SIG-M5 treated with dmso at 0.1 percent for 504 hours (cell line): ENCODE results near the gene DNMT3L.
"Not testable (repeated sequence)": the region's sequence is repeated elsewhere in the genome, so short reads cannot be mapped to it uniquely, and the experiment has no call there.

Experiments used
- DNase-seq: peaks from one replicate; lab custom pipeline; 2025; ENCODE audit not compliant: unreplicated experiment; lab: John Stamatoyannopoulos, UW

The DNMT3L gene

GRCh38 chr21:44249204-44250037, 12.3 kb downstream of the DNMT3L start:
- not testable (repeated sequence) for DNase-seq

- DNase-seq: not testable (repeated sequence)
These were observed 13.8 kb downstream of the DNMT3L start for GRCh38 chr21:44247904-44248303.

DNA sequence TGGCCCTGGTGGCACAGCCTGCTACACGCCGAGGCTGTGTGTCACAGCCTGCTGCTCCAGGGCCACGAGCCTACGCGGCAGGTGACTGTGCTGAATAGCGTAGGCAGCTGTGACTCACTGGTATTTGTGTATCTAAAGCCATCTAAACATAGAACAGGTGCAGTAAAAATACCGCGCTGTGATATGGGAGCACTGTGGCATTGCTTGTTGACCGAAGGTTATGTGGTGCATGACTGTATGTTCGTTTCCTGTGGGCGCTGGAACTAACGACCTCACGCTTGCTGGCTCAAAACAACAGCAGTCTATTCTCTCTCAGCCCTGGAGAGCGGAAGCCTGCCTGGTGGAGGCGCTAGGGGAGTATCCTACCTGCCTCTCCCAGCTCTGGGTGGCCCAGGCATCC, 17.7 kb downstream of the DNMT3L start:
- not testable (repeated sequence) for DNase-seq

DNA sequence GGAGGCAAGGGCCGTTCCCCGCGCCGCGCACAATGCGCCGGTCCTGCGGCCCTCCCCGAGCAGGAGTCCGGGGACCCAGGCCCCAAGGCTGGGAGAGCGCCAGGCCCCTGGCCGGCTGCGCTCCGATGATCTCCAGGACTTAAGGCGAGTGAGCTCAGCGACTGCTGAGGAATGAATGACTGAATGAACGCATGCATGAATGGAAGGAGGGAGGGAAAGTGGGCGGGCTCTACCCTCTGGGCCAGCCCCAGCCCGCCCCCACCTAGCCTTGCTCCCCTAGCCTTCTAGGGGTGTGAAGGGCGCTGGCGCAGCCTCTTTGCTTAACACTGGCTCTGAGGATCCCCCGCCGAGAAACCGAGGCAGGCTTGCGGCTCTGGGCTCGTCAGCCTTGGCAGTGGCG, 20.4 kb downstream of the DNMT3L start:
- DNase-seq: not testable (repeated sequence)

- DNase-seq: not testable (repeated sequence)
These were observed 20.9 kb downstream of the DNMT3L start, which contains the start of gene ICOSLG for GRCh38 chr21:44240842-44241241. Gene ICOSLG (minus strand): TSS chr21:44240943. CDS start chr21:44240817, 126 bp downstream.

GRCh38 chr21:44240353-44240752, 21.3 kb downstream of the DNMT3L start:
- DNase-seq: not testable (repeated sequence)

GRCh38 chr21:44229561-44229960, 32.1 kb downstream of the DNMT3L start:
- not testable (repeated sequence) for DNase-seq

DNA sequence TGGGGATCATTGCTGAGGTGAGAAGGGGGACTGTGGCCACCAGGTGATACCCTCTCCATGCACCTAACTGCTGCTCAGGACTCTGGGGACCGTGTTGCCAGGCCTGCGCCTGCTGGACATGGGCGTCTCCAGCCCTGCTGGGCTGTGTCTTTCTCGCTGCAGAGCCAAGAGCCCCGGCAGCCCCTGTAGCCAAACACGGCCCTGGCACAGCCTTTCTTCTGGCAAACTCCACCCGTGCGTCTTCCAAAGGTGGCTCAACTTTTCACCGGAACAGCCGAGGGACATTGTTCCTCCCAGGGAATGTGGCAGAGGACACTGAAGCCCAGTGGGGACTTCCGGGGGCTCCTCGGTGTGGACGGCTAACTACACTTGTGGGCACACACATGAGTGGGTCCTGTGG, 33.6 kb downstream of the DNMT3L start:
- DNase-seq: not testable (repeated sequence)

DNA sequence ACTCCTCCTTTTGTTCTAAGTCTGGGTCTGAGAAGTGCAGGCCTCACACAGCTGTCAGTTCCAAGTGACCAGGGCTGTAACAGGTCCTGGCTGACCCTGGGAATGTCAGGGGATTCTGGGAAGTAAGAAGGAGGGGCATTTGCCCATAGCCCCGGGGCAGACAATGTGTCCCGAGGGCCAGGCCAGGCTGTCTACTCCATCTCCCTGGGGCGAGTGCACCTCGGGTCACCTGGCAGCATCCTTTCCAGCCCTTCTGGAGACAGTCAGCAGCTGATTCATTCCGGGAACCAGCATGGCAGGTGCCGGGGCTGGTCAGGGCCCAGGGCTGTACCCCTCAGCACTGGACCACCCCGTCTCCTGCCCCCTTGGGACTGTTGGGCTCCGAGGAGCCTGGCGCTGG, 34.1 kb downstream of the DNMT3L start:
- DNase-seq: not testable (repeated sequence)

DNA sequence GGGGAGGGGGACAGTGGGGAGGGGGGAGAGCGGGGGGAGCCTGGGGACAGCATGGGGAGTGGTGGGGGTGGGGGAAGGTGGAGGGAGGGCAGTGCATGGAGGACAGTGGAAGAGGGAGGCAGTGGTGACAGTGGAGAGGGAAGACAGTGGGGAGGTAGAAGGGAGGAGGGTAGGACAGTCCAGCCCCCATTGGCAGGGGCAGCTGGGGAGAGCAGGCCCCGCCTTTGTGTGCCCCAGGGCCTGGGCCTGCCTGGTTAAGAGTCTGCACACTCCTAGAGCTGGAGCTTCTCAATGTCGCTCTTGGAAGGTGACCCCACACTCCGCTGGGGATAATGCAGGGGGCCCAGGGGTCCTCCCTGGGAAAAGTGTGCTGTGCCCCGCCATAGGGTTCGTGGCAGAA, 36.1 kb downstream of the DNMT3L start:
- not testable (repeated sequence) for DNase-seq

GRCh38 chr21:44223334-44223733, 38.4 kb downstream of the DNMT3L start:
- not testable (repeated sequence) for DNase-seq

GRCh38 chr21:44220674-44221073, 41.0 kb downstream of the DNMT3L start:
- DNase-seq: not testable (repeated sequence)

DNA sequence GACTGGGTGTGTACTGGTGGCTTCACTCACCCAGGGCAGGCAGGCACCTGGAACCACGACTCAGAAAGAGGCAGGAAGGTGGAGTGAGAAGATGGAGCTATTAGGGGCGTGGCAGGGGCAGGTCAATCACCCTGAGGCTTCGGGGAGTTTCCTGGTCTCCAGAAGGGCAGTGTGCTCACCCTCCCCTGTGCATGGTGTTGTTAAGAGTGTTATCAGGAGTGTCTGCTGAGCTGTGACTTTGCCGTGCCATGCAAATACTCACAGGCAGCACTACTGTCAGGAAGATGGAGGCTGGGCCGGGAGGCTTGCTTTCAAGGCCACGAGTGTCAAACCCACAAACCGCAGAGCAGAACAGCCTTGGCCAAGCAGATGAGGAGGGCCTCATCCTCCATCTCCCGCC, 43.2 kb downstream of the DNMT3L start:
- not testable (repeated sequence) for DNase-seq

- not testable (repeated sequence) for DNase-seq
These were observed 49.7 kb downstream of the DNMT3L start for GRCh38 chr21:44211978-44212377.

DNA sequence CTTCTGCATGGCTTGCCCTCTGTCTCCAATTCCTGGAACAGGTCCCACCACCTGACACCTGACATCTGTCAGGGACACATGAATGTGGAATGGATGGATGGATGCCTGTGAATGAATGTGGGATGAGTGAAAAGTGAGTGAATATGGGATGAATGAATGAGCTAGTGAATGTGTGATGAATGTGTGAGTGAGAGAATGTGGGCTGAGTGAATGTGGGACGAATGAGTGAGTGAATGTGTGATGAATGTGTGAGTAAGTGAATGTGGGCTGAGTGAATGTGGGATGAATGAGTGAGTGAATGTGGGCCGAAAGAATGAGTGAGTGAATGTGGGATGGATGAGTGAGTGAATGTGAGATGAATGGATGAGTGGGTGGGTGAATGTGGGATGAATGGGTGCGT, 50.1 kb downstream of the DNMT3L start:
- not testable (repeated sequence) for DNase-seq

GRCh38 chr21:44207860-44208646, 53.6 kb downstream of the DNMT3L start:
- DNase-seq: not testable (repeated sequence)

DNA sequence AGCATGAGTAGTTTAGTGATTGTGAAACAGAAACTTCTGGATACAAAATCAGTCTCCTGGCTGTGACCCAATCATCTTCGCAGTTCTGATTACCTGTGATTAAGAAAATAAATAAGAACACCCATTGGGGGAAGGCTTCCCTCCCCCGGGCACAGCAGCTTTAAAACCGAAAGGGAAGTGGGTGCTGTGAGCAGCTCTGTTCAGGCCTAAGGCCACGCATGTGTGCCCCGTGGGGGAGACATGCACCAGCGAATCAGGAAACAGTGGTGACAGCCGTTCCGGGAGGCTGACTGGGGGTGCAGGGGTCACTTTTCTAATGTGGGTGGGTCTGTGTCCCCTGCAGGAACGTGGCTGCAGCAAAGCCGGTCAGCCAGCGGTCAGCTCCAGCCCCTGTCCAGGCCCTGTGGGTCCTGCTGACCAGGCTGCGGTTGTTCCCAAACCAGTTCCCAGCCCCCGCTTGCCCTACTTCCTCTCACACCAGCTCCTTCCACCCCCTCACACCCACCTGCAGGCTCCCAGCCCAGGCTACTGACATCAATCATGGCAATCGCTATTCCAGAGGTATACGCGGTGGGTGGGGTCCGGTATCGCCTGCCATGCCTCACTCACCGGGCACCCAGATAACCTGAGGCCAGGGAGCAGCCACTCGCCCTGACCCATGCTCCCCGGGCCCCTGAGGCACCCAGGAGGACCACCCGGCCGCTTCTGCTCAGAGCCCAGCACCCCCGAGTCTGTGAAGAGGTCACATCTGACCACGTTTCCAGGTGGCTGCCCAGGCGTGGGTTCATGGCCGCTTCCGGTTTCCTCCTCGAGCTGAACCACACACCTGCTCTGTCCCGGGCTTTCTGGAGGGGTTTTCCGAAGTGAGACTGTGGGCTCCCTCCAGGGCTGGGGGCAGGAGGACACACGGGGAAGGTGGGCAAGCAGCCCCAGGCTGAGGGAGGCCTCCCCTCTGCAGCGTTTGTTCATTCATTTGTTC, 54.7 kb downstream of the DNMT3L start:
- DNase-seq: not testable (repeated sequence)

DNA sequence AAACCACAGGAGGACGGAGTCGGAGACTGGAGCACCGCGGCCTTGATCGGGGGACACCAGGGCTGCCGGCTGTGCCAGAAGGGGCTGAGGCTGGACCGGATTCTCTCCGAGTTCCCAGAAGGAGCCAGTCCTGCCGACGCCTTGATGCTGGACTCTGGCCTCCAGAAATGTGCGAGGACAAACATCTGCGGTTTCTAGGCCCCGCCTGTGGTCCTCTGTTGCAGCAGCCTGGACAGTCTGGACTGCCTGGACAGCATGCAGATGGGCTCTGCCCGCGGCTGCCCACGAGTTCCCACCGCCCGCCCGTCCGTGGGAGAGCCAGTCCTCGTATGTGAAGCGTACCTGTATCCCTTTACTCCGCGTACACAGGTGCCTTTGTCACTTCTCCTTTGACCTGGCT, 55.5 kb downstream of the DNMT3L start:
- DNase-seq: not testable (repeated sequence)

DNA sequence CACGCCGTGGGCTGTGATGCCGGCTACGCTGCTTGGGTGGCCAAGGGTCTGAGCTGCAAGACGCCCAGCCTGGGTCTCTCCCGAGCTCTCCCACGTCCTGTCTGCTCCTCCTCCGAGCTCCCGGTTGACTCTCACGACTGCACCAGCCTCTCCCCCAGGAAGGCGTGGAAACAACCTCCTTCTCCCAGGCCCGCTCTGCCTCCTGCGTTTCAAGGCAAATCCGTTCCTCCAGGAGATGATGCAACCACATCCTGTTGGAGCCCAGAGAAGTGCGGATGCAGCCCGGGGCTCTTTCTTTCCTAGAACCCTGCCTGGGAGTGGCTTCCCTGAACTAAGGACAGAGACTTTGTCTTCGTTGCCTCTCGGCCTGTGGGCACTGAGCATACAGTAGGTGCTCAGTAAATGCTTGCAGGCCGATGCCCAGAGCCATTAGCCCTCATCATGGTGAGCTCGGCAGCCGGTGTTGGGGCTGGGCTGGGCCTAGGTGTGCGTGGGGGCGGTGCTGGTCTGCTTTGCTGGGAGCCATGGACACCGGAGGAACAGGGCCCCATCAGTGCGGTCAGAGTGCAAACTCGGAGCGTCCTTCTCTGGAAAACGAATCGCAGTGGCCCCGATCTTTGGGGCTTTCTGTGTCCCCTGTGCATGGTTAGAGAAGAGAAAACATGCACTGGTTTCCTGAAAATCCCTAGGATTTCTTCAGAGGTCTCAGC, 59.0 kb downstream of the DNMT3L start:
- DNase-seq: not testable (repeated sequence)

DNA sequence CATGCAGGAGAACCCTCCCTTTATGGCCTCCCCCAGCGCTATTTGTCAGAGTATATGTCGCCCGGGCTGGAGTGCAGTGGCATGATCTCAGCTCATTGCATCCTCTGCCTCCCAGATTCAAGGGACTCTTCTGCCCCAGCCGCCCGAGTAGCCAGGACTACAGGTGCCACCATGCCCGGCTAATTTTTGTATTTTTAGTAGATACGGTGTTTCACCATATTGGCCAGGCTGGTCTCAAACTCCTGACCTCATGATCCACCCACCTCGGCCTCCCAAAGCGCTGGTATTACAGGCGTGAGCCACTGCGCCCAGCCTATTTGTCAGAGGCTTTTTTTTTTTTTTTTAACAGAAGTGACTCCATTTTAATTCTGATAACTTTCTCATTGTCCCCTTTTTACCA, 61.7 kb downstream of the DNMT3L start:
- not testable (repeated sequence) for DNase-seq
